ENCODE measurements around the gene ARPC5.
"Not testable (repeated sequence)": the region's sequence is repeated elsewhere in the genome, so short reads cannot be mapped to it uniquely, and the experiment has no call there.

Gene ARPC5

DNA sequence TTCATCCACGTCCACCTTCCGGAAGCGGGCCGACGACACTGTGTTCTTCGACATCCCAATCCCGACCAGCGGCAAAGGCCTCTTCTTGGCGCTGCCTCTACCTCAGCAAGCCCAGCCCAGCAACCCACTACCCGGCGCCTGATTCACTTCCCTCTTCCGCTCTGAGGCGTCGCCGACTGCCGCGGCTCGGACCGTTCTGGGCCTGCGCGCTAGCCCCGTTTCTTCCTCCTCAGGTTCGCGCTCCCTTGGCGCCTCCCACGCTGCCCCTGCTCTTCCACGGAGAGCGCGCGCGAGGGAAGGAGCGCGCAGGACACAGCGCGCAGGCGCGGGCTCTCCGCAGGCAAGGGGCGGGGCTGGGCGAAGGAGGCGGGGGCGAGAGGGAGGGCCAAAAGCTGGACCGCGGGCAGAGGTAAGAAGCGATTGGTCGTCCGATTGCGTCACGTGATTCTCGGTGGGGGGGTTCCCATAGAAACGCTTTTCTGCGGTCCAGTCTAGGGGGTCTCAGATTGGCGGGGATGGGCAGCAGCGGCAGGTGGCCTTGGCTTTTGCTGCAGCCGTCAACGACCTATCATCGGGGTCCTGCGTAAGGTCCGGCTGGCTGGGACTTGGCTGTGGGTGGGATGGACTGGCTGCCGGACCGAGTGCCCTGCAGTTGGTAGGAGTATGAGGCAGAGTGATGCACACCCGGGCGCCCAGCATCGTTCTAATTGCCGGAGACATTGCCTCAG lies at the start of gene ARPC5:
Gene ARPC5 (minus strand): TSS at position 178 of the 728 bp plus-strand sequence. CDS start 124 bp downstream, at position 54.
- DNase-seq: peak; percentile 98

DNA sequence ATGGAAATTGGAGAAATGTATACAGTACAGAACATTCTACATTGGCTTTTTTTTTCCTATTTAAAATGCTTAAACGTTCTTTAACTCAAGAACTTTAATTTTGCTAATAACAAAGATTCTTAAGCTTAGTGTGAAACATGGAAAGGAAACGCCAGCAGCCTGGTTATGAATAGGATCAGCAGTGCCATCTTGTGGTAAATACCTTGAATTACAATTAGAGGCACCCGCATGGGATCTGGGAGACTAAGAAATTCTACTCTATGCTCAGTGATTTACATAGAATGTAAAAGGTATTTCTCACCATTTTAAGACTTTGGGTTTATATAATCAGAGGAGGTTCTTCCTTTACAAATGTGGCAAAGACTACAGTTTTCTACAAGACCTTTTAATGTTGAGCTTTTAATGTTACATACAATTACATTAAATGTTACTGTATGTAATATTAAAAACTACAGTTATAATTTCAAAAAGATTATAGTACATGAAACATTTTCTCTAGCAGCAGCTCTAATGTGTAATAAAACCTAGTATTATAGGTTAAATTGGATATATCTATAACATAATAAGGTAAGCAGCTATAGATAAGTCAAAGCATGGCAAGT lies 49.6 kb upstream of the ARPC5 start:
- no peak for DNase-seq

DNA sequence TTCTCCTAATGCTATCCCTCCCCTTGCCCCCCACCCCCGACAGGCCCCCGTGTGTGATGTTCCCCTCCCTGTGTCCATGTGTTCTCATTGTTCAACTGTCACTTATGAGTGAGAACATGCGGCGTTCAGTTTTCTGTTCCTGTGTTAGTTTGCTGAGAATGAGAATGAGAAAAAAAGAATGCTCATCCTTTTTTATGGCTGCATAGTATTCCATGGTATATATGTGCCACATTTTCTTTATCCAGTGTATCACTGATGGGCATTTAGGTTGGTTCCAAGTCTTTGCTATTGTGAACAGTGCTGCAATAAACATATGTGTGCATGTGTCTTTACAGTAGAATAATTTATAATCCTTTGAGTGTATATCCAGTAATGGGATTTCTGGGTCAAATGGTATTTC lies 43.8 kb upstream of the ARPC5 start:
- not testable (repeated sequence) for DNase-seq

DNA sequence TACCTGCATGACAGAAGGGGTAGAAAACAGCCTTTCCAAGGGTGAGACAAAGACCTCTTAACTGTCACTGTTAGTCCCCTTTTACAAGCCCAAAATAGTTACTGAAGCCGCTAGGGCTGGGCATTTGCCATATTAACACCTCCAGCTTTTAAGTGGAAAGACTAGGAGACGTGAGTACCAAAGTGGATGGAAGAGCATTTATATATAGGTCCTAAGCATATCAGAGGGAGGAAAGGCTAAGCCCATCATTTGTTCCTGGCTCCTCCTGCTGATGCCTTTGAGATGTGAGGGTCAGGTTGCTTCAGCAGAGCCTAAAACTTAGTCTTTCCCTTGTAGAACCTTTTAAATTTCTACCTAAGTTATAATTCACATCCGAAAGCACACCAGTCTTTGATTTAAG lies 43.2 kb upstream of the ARPC5 start:
- DNase-seq: no peak

DNA sequence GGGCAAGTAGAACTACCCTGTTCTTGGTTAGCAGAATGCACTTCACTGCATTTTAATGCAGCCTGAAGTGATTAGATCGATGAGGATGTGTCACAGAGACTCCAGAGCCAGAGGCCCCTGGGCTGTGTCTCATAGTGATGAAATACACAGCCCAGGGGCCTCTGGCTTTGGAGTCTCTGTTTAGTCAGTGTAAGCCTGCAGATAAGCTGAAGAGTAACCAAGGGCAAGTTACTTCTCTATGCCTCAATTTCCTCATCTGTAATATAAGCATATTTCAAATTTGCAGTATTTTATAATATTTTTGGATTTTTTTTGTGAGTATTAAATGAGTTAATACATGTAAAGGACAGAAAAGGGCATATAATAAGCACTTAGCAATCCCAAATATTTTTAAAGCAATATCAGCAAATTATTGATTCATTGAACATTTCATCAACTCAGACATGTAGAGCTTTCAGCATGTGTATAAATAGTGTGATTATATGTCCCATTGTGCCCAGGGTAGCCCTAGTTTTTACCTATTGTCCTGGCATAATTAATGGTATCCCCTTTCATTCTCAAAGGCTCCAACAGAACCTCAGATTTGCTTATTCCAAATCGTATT lies 41.1 kb upstream of the ARPC5 start:
- no peak for DNase-seq

DNA sequence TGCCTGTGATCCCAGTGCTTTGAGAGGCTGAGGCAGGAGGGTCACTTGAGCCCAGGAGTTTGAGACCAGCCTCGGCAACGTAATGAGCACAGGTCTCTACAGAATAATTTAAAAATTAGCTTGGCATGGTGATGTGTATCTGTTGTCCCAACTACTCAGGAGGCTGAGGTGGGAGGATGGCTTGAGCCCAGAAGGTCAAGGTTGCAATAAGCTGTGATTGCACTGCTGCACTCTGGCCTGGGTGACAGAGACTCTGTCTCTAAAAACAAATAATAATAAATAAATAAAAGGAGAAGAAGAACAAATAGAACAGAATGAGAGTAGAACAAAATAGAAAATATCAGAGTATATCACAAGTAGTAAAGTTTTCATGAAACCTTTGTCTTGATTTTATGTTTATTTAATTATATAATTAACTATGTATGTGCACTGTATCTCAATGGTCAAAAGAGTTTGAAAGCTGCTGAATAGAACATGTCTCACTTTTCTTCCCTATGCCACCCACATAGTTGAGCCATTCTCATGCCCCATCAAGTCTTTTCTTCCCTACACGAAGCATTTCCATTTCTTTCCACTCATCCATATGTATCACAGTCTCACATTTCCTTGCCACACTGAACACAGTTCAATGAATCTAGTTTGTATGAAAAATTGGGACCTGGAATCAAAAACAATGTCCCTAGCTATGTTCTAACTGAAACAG lies 40.5 kb upstream of the ARPC5 start:
- no peak for DNase-seq

DNA sequence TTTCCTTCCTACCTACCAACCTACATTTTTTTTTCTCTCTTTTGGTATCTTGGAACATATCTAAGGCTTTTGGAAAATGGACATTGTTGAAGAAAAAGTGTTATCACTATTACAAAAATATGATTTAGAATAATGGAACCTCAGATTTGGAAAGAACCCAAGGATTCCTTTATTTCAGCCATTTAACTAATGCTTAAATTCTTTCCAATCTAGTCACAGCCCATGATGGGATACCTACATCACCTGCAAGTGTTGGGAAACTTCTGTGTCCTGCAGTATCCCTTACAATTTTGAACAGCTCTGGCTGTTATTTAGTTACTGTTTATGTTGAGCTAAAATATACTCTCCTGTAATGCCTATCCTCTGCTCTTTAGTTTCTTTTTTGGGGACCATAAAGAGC lies 39.8 kb upstream of the ARPC5 start:
- DNase-seq: no peak

DNA sequence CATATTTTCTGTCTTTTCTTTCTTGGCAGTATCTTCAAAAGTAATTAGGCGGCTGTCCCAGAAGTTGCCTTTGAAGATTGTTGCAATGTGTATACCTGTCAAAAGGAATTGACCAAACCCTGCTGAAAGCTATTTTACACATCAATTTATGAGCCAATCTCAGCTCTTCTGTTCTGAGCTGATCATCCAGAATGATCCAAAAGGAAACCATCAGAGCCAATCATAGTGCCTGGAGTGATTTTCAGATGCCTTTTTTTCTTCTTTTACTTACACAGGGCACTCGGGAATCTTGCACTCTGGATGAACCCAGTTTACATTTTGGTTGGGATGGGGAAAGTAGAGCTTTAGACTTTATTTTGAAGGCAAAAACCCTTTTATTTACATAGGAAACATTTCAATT lies 39.3 kb upstream of the ARPC5 start:
- DNase-seq: no peak

DNA sequence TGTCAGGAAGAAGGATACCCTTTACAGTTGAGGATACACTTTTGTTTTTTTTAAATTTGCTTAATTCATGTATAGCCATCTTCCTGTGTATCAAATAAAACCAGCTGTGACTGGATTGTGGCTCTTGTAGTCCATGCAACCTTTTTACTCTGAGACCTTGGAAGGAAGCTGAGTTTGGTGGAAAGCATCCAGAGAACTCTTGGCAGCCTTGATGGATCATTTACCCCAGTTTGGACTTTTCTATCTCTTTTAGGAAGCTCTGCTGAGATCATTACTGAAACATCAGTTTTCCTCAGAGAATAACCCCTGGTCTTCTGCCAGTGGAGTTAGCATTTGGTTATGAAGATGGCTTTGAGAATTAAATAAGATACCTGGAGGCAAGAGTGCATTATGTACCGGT lies 38.8 kb upstream of the ARPC5 start:
- DNase-seq: no peak

DNA sequence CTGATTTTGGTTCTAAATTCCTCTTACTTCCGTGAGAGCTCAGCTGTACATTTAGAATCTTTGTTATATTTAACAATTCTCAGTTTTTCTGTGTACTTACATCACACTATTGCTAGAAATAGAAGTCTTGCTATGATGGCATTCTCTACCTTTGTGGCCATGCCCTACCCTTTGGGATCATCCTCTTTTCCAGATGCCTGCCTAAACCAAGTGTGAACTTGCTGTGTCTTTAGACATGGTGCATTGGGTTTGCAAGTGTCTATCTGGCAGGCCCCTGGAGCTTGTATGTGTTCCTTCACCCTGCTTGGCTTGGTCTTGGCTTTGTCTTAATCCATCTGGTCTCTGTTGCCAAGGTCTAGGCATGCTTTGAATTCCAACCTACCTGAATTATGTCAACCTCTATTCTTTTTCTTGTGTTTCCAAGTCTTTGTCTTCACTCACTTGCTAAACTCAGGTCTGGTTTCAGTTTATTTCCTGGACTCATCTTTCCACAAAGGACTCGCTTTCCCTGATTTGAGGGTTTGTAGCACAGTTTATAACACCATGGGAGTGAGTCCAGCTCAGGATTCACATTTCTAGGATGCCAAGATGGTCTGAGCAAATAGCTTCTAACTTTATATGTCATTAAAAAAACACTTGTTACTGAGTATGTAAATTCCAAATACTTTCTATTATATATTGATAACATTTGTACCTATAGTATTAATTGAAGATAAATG lies 38.2 kb upstream of the ARPC5 start:
- no peak for DNase-seq

DNA sequence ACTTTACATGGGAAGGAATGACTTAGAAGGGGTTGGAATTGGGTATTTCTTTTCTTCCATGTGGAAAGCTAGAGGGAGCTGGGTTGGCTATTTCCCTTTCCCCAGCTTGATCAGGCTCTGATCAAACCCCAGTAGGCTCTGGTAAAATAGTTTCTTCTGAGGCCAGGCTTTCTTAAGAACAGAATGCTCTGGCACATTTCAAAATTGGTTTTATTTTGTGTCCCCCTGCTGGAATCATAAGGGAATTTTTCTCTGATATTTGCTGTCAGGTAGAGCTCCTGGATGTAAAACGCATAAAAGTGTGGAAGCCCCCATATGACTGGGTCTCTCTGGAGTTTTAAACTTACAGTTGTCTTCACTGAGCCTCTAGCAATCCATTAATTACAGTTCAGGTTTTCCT lies 34.6 kb upstream of the ARPC5 start:
- DNase-seq: no peak

DNA sequence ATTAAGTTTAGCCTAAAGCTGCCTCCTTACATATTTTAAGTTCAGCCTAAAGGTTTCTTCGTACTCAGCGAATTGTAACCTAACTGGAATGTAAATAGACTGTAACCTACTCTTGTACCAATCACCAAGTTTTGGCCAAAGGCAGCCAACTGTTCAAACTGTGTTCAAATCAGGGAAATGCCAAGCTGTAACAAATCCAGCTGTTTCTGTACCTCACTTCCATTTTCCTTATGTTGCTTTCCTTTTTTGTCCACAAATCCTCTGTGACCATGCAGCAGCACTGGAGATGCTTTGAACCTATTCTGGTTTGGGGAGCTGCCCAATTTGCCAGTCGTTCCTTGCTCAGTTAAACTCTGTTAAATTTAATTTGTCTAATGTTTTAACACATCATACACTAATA lies 20.8 kb upstream of the ARPC5 start:
- no peak for DNase-seq

DNA sequence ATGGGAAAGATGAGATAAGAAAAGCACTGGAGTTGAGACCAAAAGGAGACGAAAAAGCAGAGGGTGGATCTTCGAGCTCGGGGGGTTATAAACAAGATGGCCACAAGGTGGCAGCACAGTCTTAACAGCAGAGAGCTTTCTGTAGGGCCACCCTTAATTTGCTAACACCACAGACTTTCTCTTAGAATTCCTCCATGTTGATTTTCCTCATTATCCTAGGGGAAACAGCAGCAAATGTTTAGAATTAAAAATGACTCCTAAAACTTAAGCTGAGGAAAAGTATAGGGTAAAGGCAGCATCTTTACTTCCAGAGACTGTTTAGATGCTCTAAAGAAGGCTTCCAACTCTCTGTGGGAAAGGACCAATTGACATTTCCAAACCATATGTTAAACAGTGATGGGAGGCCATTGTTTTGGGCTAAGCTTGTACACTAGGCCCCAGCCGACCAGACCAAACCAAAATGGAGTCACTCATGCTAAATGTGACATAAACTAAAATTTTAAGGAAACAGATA lies 20.0 kb upstream of the ARPC5 start:
- peak; percentile 79 to 84 for DNase-seq

DNA sequence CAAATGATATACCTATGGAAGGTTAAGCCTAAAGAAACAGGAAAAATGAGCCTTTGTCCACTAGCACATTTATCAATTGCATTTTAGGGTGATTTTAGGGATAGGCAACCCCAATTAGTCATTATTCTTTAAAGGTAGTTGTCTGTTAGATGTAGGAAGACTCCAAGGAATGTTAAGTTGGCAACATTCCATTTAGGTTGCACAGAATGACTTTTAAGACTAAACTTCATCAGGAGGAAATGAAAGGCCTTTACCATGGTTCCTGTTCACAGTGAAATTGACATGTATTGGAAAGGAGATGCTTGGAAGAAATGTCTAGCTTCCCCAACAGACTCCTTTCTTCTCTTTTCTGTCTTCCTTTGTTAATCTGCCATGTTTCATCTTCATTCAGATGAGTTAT lies 19.1 kb upstream of the ARPC5 start:
- no peak for DNase-seq

DNA sequence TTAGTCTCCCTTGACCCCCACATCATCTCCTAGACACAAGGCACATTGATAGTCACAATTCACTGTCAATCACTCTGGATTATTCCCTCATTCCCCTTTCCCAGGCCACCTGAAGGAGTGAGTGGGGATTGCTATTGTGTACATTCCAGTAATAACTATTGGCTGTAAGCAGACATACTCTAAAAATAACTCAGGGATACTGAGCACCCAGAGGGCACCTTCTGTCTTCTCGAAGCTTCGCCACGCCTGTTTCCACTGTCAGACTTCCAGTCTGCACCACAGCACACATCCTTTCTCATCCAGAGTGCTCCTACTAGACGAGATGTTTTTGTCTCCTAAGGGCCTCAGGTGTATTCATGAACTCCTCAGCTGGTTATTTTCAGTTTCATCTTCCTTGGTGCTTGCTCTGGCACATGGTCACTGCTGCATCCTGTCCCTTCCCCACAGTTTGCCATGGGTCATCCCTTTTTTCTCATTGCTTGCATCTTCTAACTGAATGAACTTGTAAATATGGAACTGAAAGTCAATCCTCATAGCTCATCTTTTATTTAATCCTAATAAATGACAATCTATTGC lies 18.4 kb upstream of the ARPC5 start:
- DNase-seq: no peak

DNA sequence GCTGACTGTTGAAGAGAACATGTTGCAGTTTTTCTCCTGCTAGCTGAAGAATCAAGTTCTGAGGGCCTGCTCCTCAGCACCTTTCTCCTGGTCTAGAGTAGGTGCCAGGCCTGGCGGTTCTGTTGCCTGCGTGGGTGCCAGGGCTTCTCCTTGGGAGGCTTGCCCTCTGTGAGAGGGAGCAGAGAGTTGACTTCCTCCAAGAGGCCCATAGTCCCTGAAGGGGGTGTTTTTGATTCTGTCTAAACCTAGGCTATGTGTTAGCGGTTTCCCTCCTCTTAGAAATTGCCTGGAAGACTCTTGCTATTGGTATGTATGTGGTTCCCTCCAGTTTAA lies 17.8 kb upstream of the ARPC5 start:
- DNase-seq: no peak

DNA sequence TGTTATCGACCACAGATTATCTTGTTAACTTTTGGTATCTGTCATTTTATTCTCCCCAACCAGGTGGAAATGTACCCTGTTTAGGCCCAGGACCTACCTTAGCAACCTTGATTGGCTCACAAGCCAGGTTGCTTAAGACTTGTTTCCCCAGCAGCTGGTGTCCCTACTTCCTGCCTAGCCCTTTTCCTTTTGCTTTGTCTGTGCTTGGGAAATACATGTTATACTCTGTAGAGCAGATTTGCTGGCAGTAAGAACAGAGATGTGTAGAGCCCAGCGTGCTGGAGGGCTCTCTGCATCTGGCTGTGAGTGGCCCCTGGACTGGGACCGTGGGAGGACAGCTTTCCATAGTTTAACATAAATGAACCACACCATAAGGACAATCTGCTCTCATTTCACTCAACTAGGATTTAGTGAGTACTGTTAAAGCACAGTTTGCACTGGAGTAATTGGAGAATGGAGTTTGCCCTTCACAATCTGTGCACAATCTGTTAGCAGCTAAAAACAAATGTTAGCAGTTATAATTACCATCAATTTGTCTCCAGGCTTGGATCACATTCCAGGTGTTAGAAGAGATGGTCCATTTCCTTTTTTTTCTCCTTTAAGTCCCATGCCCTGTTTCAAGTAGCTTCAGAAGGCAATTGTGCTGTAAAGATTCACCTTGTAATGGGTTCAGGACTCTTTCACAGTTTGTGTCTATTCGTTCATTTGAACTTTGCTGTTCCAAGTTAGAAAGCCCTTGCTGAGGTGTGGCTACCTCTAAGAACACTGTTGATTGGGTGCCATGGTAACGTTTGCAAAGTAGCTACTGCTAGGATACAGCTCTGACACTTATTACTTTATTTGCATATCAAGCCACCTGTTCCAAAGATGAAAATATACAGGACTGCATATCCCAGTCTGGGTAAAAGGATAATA lies 17.2 kb upstream of the ARPC5 start, which contains the start of gene APOBEC4:
Gene APOBEC4 (minus strand): TSS at position 770 of the 915 bp plus-strand sequence. CDS start 4,535 bp downstream, outside the sequence.
- no peak for DNase-seq

DNA sequence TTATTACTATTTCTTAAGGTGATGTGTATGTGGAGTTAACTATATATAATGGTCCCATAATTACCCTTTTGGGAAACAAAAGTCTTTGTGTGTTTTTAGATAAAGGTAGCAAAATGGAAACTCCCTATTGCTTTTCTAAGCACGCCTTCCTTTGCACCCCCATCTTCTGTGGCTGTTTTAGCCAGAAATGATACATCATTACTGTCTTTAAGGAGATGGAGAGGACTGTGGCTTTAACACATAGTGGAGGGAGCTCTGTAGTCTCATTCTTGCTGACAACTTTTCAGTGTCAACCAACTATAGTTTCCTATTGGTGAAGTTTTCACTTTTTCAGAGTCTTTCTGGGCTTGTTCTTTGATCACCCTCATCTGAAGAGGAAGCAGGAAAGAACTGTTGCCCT lies 16.5 kb upstream of the ARPC5 start:
- peak in 1 of 2 experiments; percentile 20 for DNase-seq

DNA sequence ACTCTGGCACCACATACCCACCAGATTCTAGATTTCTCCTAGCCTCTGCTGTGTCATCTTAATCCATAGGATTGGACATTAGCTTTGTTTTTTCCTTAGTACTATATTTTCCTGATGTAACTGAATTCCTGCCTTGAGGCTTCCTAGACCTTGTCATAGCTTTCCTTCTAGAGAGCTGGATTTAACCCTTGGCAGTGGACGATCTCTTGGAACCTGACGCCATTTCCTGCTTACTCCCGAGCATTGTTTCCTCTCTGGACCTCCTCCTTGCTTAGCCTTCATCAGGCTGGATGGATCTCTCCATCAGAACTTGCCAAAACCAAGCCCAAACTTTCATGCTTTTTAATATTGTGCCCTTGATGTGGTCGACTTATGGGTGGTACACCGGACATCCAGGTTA lies 16.0 kb upstream of the ARPC5 start:
- no peak for DNase-seq

DNA sequence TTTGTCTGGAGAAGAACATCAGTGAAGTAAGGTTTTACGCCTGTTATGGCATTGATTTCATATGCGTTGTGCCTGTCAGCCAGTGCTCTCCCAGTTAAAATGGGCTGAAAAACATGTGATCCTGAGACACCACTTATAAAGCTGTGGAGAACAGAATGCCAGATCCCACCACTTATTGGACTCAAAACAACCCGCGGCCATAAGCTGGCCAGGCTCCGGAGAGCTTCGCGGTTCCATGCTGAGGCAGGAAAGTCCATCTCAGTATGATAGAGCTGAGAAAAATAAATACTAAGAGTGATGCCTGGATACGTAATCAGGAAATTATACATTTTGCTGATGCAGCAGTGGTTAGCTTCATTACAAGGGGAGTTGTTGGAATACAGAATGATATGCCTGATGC lies 12.5 kb upstream of the ARPC5 start:
- DNase-seq: no peak

DNA sequence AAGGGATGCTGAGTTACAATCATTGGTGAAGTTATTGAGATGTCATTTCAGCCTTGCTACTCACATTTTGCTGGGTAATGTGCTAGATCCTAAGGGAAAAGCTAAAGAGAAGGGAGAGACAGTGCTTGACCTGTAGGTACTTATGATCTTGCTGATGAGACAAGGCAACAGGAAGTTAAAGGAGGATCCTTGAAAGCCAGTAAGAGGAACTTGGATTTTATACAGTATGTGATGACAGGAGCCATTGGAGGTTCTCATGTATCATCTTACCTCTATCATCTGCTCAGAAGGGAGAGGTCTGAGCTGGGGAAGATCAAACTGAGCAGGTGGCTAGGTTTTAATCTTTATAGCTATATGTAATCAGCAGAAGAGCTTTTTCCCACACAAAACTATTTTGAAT lies 11.2 kb upstream of the ARPC5 start:
- DNase-seq: no peak
